WI38 (cell line): Measurements from ENCODE around the gene XPNPEP2.

Source experiments
- H3K4me3 ChIP-seq: 2 replicates; pipeline ENCODE4 v1.5.1; 2011; ENCODE audit warnings: low read depth, mild to moderate bottlenecking, control low read depth, low read length
- CTCF ChIP-seq: IDR thresholded peaks from 2 replicates; pipeline ENCODE4 v1.5.1; 2012; ENCODE audit warnings: low read depth, mild to moderate bottlenecking, control low read depth, low read length

XPNPEP2 gene

GRCh38 chrX:129705988-129706387 lies 32.8 kb upstream of the XPNPEP2 start:
- no peak overlapping the region for H3K4me3 ChIP-seq
- TF ChIP-seq CTCF: no peak

DNA sequence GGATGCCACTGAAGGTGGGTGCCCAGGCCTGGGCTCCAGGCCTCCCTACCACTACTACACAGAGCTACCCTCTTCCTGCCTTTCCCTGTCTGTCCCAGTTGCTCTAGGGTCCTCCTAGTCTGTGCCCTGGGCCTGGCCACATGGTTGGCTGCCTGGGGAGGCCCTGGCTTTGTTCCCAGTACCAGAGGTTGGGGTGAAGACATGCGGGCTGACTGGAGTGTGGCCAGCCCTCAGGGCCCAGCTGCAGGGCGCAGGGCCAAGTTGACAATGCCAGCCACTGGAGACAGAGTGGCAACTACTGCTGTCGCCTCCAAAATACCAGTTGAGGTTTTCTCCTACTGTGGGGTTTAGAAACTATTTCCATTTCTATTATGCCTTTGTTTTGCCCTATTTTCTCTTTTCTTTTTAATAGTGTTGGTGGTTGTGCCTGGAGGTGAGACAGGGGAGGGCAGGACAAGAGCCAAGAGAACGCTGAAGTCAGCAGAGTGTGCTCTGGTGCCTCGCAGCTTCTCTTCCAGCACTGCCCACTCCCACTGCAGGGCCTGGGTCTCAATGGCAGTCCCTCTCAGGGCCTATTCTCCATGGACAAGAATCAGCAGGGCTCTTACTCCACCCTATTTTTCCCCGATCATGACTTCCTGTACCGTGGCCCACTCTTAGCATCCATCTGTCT lies 32.2 kb upstream of the XPNPEP2 start:
- no peak overlapping the region for H3K4me3 ChIP-seq
- TF ChIP-seq CTCF: no peak

- no peak for TF ChIP-seq CTCF
- H3K4me3 ChIP-seq: no peak overlapping the region
These were observed 24.2 kb upstream of the XPNPEP2 start for GRCh38 chrX:129714581-129714980.

DNA sequence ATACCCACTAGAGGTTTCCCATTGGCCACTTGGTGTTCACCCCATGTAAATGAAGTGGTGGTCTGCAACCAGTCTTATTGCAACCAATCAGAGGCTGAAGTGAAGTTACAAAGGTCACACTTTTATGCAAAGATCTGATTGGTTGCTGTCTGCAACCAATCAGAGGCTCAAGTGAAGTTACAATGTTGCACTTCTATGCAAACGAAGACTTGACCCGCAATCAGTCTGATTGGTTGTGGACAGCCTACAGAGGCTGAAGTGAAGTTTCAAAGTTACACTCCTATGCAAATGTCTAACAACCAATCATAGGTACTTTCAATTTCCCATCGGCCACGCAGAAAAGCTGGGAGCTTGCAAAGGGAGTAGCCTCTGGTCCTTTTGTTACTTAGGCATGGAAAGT lies 22.3 kb upstream of the XPNPEP2 start:
- TF ChIP-seq CTCF: no peak
- H3K4me3 ChIP-seq: no peak overlapping the region

- no peak overlapping the region for H3K4me3 ChIP-seq
- no peak for TF ChIP-seq CTCF
These were observed 20.9 kb upstream of the XPNPEP2 start for GRCh38 chrX:129717892-129718291.

GRCh38 chrX:129718676-129719075 lies 20.1 kb upstream of the XPNPEP2 start:
- no peak overlapping the region for H3K4me3 ChIP-seq
- no peak for TF ChIP-seq CTCF

DNA sequence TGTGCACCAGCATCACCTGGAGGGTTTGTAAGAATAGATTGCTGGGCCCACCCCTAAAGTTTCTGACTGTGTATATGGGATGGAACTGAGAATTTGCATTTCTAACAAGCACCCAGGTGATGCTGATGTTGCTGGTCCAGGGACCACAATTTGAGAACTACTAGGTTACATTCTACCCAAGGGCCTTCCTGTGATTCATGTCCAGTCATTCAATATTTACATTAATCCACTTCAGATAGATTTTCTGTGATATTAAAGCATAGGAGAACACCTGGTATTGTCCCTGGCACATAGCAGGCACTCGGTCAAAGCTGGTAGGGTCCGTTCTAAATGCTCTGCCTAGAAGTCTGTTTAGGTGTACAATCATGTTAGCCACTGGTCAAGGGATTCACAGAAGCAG lies 19.5 kb upstream of the XPNPEP2 start:
- no peak overlapping the region for H3K4me3 ChIP-seq
- no peak for TF ChIP-seq CTCF
